Stimulated activated CD4-positive, alpha-beta T cell treated with anti-CD3 and anti-CD28 coated beads, TNF-alpha, amount 100 ng/mL, for 48 hours (primary cell): ENCODE results near the gene CDH24.
A peak's percentile ranks its signal among the peaks of the same experiment; 100 is the strongest.

ENCODE experiments used
- DNase-seq, 3 donors: peaks; one replicate each; pipeline ENCODE4 v3.0.0-alpha.2; 2020; ENCODE audit warnings: low read depth in 3 of 3

CDH24 gene

GRCh38 chr14:23056956-23057756, at the start of gene CDH24:
Gene CDH24, minus strand, starts transcription at chr14:23057520. Its CDS starts 1,787 bp downstream, at chr14:23055733.
- peak; percentile 37 to 57 (median 42) for DNase-seq

GRCh38 chr14:23106747-23107045, 49.4 kb upstream of the CDH24 start:
- no peak for DNase-seq

GRCh38 chr14:23105348-23105824, 48.1 kb upstream of the CDH24 start:
- DNase-seq: no peak

- DNase-seq: no peak
Observed at GRCh38 chr14:23104591-23105347, 47.4 kb upstream of the CDH24 start, which contains the start of gene CIROP. Gene CIROP, minus strand, starts transcription at chr14:23104989. Its CDS starts 69 bp downstream, at chr14:23104920.

- DNase-seq: no peak
Observed at GRCh38 chr14:23104070-23104590, 46.8 kb upstream of the CDH24 start.

GRCh38 chr14:23103581-23103980, 46.3 kb upstream of the CDH24 start:
- no peak for DNase-seq

- no peak for DNase-seq
Observed at GRCh38 chr14:23102801-23103200, 45.5 kb upstream of the CDH24 start.

- DNase-seq: no peak
Observed at GRCh38 chr14:23101986-23102625, 44.8 kb upstream of the CDH24 start.

- DNase-seq: no peak
Observed at GRCh38 chr14:23101213-23101970, 44.1 kb upstream of the CDH24 start.

GRCh38 chr14:23099212-23099861, 42.0 kb upstream of the CDH24 start:
- no peak for DNase-seq

GRCh38 chr14:23097786-23098185, 40.5 kb upstream of the CDH24 start:
- no peak for DNase-seq

- peak; percentile 99 to 100 (median 99) for DNase-seq
Observed at GRCh38 chr14:23095196-23096108, 38.1 kb upstream of the CDH24 start, which contains the start of gene C14orf119. Gene C14orf119, plus strand, starts transcription at chr14:23095505. Its CDS starts 2,154 bp downstream, at chr14:23097659.

GRCh38 chr14:23094666-23095195, 37.4 kb upstream of the CDH24 start, which contains the start of gene ACIN1:
Gene ACIN1, minus strand, starts transcription at chr14:23095136. Its CDS starts 24 bp downstream, at chr14:23095112.
- peak; percentile 46 to 66 (median 52) for DNase-seq

- DNase-seq: no peak
Observed at GRCh38 chr14:23093991-23094665, 36.8 kb upstream of the CDH24 start.

GRCh38 chr14:23093526-23093925, 36.2 kb upstream of the CDH24 start:
- no peak for DNase-seq

GRCh38 chr14:23093104-23093503, 35.8 kb upstream of the CDH24 start:
- no peak for DNase-seq

GRCh38 chr14:23091294-23092225, 34.2 kb upstream of the CDH24 start:
- no peak for DNase-seq

GRCh38 chr14:23090254-23090636, 32.9 kb upstream of the CDH24 start:
- no peak for DNase-seq
